Measurements from ENCODE around the gene MORF4L1. TPM values are rescaled to one million over a fixed set of nuclear protein-coding genes. Genes with fewer than 3 reads are reported as not detected.
"Not testable (repeated sequence)": the region's sequence is repeated elsewhere in the genome, so short reads cannot be mapped to it uniquely, and the experiment has no call there.

MORF4L1 gene
- total and polyA plus RNA-seq, 7 experiments from 2014 or later, result 246 to 405 (median 320) TPM

DNA sequence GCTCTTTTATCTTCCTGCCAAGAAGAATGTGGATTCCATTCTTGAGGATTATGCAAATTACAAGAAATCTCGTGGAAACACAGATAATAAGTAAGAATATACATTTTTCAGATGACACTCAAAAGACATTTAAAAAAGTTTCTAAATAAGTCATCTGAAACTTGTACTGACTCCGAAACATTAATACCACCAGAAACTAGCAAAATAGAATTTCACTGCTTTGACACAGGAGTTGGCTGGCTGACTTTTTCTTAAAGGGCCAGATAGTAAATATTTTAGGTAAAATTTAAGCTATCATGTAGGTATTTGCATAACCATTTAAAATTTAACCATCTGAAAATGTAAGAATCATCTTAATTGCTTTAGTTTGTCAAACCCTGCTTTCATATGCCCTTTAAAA is 20.8 kb downstream of the MORF4L1 start:
- Mint-ChIP-seq H3K27me3 (no peaks in the 10 kb centered on the region), H3K27ac (no peak overlapping the region), H3K4me3 (no peak overlapping the region), H3K36me3 (peaks cover 15 to 59% (median 29%) of the 10 kb centered on the region in 5 donors), H3K4me1 (peaks cover 0 to 11% (median 8%) of the 10 kb centered on the region in 7 donors), H3K9me3 (peaks cover 0 to 2% (median 0%) of the 10 kb centered on the region in 11 donors)
- Histone ChIP-seq H3K4me3 (ENCODE audit: low read length) (no peak overlapping the region), H3K4me1 (ENCODE audit: control insufficient read depth in 2 of 2, insufficient read depth in 2 of 2, low read length in 2 of 2) (no peaks in the 10 kb centered on the region), H3K9me3 (ENCODE audit: control insufficient read depth in 2 of 3, low read length in 3 of 3) (no peaks in the 10 kb centered on the region), H3K27ac (ENCODE audit: low read depth, low read length) (no peak overlapping the region), H3K36me3 (ENCODE audit: control insufficient read depth in 2 of 3, insufficient read depth in 3 of 3, low read length in 3 of 3) (peaks cover 33 to 88% (median 75%) of the 10 kb centered on the region in 3 experiments), H3K27me3 (ENCODE audit: control insufficient read depth in 2 of 2, insufficient read depth in 2 of 2, low read length in 2 of 2) (no peaks in the 10 kb centered on the region)
- ATAC-seq, result no peak
- CTCF ChIA-PET, result no interaction called here
- intact Hi-C loops (cut with micrococcal nuclease), result no loop called here
- DNase-seq, result no peak
- POLR2A ChIA-PET, result no interaction called here

DNA sequence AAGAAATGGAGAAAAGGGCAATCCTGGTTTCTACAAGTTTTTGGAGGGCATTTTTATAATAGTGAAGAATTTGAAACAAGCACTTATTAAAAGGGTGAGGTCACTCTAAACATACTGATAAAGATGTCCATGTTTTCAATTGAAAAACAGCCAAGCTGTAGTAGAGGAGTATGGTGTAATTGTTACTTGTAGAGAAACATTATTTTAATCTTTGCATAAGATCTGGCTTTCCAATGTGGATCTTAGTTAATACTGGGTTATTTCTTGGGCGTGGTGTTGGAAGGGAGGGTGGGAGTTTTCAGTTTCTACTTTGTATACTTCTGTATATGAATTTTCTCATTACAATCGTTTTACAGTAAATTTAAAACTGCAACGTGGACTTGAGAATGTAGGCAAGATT is 22.8 kb downstream of the MORF4L1 start:
- Histone ChIP-seq H3K9me3 (ENCODE audit: control insufficient read depth in 2 of 3, low read length in 3 of 3) (no peaks in the 10 kb centered on the region), H3K4me1 (ENCODE audit: control insufficient read depth in 2 of 2, insufficient read depth in 2 of 2, low read length in 2 of 2) (no peaks in the 10 kb centered on the region), H3K27me3 (ENCODE audit: control insufficient read depth in 2 of 2, insufficient read depth in 2 of 2, low read length in 2 of 2) (no peaks in the 10 kb centered on the region), H3K27ac (ENCODE audit: low read depth, low read length) (no peak overlapping the region), H3K36me3 (ENCODE audit: control insufficient read depth in 2 of 3, insufficient read depth in 3 of 3, low read length in 3 of 3) (peaks cover 33 to 95% (median 74%) of the 10 kb centered on the region in 3 experiments), H3K4me3 (ENCODE audit: low read length) (no peak overlapping the region)
- no peak for ATAC-seq
- no peaks in the 10 kb centered on the region for H3K27me3 Mint-ChIP-seq
- H3K36me3 Mint-ChIP-seq, result peaks cover 15 to 65% (median 38%) of the 10 kb centered on the region in 5 donors
- DNase-seq, result no peak
- H3K9me3 Mint-ChIP-seq, result peaks cover 0 to 2% (median 0%) of the 10 kb centered on the region in 11 donors
- peak overlapping the region in 1 of 9 donors; percentile 57 for H3K27ac Mint-ChIP-seq
- CTCF ChIA-PET, result interaction anchor here (1.0 kb wide), 1 partner anchor 13 kb away, joined by 3 read pairs; no protein-coding TSS in a partner anchor
- H3K4me1 Mint-ChIP-seq, result peaks cover 0 to 13% (median 8%) of the 10 kb centered on the region in 7 donors
- intact Hi-C loops (cut with micrococcal nuclease), result no loop called here
- POLR2A ChIA-PET, result interaction anchor here (0.6 kb wide), 1 partner anchor 983 kb away, joined by 4 read pairs; no protein-coding TSS in a partner anchor
- H3K4me3 Mint-ChIP-seq, result no peak overlapping the region

DNA sequence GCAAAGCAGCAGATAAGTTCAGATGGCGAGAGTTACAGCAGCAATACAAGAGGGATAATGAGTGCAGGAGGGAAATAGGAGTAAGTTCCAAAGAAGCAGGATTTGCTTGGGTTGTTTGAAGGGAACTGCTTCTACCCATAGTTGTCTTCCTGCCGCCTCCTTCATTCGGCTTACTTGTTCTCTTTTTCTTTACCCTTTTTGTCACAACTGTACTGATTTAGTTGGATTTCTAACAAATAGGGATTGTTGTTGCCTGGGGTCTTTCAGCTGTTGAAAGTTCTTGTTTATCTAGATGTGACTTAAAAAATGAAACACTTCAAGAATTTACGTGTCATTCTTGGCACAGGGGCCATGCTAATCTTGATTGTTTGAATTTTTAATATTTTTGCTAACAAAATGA is 25.9 kb downstream of the MORF4L1 start:
- peaks cover 25 to 95% (median 61%) of the 10 kb centered on the region in 3 experiments for H3K36me3 ChIP-seq (ENCODE audit: control insufficient read depth in 2 of 3, insufficient read depth in 3 of 3, low read length in 3 of 3)
- intact Hi-C loops (cut with micrococcal nuclease), result no loop called here
- DNase-seq (no peak), ATAC-seq (no peak)
- H3K27me3 ChIP-seq (ENCODE audit: control insufficient read depth in 2 of 2, insufficient read depth in 2 of 2, low read length in 2 of 2), result no peaks in the 10 kb centered on the region
- no peaks in the 10 kb centered on the region for H3K9me3 ChIP-seq (ENCODE audit: control insufficient read depth in 2 of 3, low read length in 3 of 3)
- Mint-ChIP-seq H3K4me1 (peaks cover 6 to 16% (median 8%) of the 10 kb centered on the region in 7 donors), H3K36me3 (peaks cover 8 to 57% (median 34%) of the 10 kb centered on the region in 5 donors), H3K9me3 (no peaks in the 10 kb centered on the region), H3K27me3 (no peaks in the 10 kb centered on the region), H3K27ac (peak overlapping the region in 2 of 9 donors; percentile 26 to 43), H3K4me3 (no peak overlapping the region)
- no peak overlapping the region for H3K27ac ChIP-seq (ENCODE audit: low read depth, low read length)
- CTCF ChIA-PET, result no interaction called here
- H3K4me1 ChIP-seq (ENCODE audit: control insufficient read depth in 2 of 2, insufficient read depth in 2 of 2, low read length in 2 of 2), result no peaks in the 10 kb centered on the region
- POLR2A ChIA-PET, result no interaction called here
- no peak overlapping the region for H3K4me3 ChIP-seq (ENCODE audit: low read length)

DNA sequence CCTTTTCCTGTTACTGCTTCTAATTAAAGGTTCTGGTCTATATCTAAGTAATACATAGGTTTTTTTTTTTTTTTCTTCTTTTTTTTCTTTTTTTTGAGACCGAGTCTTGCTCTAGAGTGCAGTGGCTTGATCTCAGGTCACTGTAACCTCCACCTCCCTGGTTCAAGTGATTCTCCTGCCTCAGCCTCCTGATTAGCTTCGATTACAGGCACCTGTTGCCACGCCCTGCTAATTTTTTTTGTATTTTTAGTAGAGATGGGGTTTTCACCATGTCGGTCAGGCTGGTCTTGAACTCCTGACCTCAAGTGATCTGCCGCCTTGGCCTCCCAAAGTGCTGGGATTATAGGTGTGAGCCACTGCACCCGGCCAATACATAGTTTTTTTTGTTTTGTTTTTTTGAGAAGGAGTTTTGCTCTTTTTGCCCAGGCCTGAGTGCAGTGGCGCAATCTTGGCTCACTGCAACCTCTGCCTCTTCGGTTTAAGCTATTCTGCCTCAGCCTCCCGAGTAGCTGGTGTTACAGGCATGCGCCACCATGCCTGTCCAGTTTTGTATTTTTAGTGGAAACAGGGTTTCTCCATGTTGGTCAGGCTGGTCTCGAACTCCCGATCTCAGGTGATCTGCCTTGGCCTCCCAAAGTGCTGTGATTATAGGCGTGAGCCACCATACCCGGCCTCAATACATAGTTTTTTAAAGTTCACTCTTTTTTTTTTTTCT is 28.3 kb downstream of the MORF4L1 start:
- not testable (repeated sequence) for H3K27me3 Mint-ChIP-seq, H3K4me3 Mint-ChIP-seq

DNA sequence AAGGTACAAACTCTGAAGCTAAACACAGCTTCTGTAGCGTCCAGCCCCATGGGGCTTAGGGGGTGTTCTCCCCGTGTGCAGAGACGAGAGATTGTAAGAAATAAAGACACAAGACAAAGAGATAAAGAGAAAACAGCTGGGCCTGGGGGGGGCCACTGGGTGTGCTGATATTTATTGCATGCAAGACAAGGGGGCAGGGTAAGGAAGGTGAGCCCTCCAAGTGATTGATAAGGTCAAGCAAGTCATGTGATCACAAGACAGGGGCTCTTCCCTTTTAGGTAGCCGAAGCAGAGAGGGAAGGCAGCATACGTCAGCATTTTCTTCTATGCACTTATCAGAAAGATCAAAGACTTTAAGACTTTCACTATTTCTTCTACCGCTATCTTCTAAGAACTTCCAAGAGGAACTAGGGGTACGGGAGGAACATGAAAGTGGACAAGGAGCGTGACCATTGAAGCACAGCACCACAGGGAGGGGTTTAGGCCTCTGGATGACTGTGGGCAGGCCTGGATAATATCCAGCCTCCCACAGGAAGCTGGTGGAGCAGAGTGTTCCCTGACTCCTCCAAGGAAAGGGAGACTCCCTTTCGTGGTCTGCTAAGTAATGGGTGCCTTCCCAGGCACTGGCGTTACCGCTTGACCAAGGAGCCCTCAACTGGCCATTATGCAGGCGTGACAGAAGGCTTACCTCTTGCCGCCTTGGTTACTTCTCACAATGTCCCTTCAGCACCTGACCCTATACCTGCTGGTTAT is 29.8 kb downstream of the MORF4L1 start:
- H3K27me3 Mint-ChIP-seq; H3K9me3 ChIP-seq (ENCODE audit: control insufficient read depth in 2 of 3, low read length in 3 of 3); H3K27ac ChIP-seq (ENCODE audit: low read depth, low read length); ATAC-seq; H3K27me3 ChIP-seq (ENCODE audit: control insufficient read depth in 2 of 2, insufficient read depth in 2 of 2, low read length in 2 of 2); H3K4me3 Mint-ChIP-seq; intact Hi-C loops (cut with micrococcal nuclease); CTCF ChIA-PET; DNase-seq; H3K4me3 ChIP-seq (ENCODE audit: low read length); H3K4me1 ChIP-seq (ENCODE audit: control insufficient read depth in 2 of 2, insufficient read depth in 2 of 2, low read length in 2 of 2); POLR2A ChIA-PET; H3K9me3 Mint-ChIP-seq: not testable (repeated sequence)
- H3K36me3 Mint-ChIP-seq, result peaks cover 11 to 57% (median 34%) of the 10 kb centered on the region in 5 donors
- peaks cover 23 to 89% (median 49%) of the 10 kb centered on the region in 3 experiments for H3K36me3 ChIP-seq (ENCODE audit: control insufficient read depth in 2 of 3, insufficient read depth in 3 of 3, low read length in 3 of 3)
- peak overlapping the region in 4 of 9 donors; percentile 10 to 71 (median 30) for H3K27ac Mint-ChIP-seq
- H3K4me1 Mint-ChIP-seq, result peaks cover 3 to 18% (median 12%) of the 10 kb centered on the region in 7 donors

More for the DNA sequence above, 28.3 kb downstream of the MORF4L1 start:
- ATAC-seq; H3K27ac ChIP-seq (ENCODE audit: low read depth, low read length); intact Hi-C loops (cut with micrococcal nuclease); H3K4me1 ChIP-seq (ENCODE audit: control insufficient read depth in 2 of 2, insufficient read depth in 2 of 2, low read length in 2 of 2); DNase-seq; H3K9me3 ChIP-seq (ENCODE audit: control insufficient read depth in 2 of 3, low read length in 3 of 3); H3K4me3 ChIP-seq (ENCODE audit: low read length); H3K27me3 ChIP-seq (ENCODE audit: control insufficient read depth in 2 of 2, insufficient read depth in 2 of 2, low read length in 2 of 2); H3K9me3 Mint-ChIP-seq: not testable (repeated sequence)
- Mint-ChIP-seq H3K4me1 (peaks cover 3 to 17% (median 8%) of the 10 kb centered on the region in 7 donors), H3K27ac (peak overlapping the region in 2 of 9 donors; percentile 25 to 40), H3K36me3 (peaks cover 4 to 53% (median 27%) of the 10 kb centered on the region in 5 donors)
- peaks cover 14 to 85% (median 51%) of the 10 kb centered on the region in 3 experiments for H3K36me3 ChIP-seq (ENCODE audit: control insufficient read depth in 2 of 3, insufficient read depth in 3 of 3, low read length in 3 of 3)
- ChIA-PET CTCF (interaction anchor here (0.6 kb wide), 1 partner anchor 22 kb away, joined by 3 read pairs; no protein-coding TSS in a partner anchor), POLR2A (interaction anchor here (0.6 kb wide), 1 partner anchor 72 kb away, joined by 3 read pairs; no protein-coding TSS in a partner anchor)

DNA sequence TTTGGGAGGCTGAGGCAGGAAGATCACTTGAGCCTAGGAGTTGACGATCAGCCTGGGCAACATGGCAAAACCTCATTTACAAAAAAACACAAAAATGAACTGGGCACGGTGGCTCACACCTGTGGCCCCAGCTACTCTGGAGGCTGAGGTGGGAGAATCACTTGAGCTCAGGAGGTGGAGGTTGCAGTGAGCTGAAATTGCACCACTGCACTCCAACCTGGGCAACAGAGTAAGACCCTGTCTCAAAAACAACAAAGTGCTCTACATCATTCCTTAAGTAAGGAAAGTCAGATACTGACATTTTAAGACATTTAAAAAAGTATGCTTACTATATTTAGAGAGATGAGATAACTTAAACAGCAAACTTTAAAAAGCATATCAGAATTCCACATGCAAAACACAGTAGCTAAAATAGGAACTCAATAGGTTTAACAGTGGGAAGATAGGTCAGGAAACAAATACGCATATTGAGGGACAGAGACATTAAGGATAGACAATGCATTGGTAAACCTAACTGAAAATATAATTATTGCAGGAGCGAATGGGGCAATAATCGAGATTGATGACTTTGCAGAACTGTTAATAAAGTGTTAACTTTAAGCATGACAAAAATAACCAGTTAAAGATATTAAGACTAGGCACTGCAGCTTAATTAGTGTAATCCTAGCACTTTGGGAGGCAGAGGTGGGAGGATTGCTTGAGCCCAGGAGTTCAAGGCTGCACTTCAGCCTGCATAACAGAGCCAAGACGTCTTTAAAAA is 32.1 kb downstream of the MORF4L1 start:
- H3K4me3 ChIP-seq (ENCODE audit: low read length), result no peak overlapping the region
- H3K4me1 ChIP-seq (ENCODE audit: control insufficient read depth in 2 of 2, insufficient read depth in 2 of 2, low read length in 2 of 2), result no peaks in the 10 kb centered on the region
- H3K9me3 ChIP-seq (ENCODE audit: control insufficient read depth in 2 of 3, low read length in 3 of 3), result no peaks in the 10 kb centered on the region
- no peak overlapping the region for H3K27ac ChIP-seq (ENCODE audit: low read depth, low read length)
- intact Hi-C loops (cut with micrococcal nuclease), result loop anchor here in 1 of 2 donors (5.0 kb wide), 1 partner anchor 32 kb away; the partner anchor contains the start of gene MORF4L1
- Mint-ChIP-seq H3K4me3 (peak overlapping the region in 1 of 10 donors; percentile 27), H3K27me3 (no peaks in the 10 kb centered on the region), H3K9me3 (peaks cover 0 to 1% (median 0%) of the 10 kb centered on the region in 11 donors), H3K27ac (peak overlapping the region in 3 of 9 donors; percentile 12 to 86 (median 59)), H3K4me1 (peaks cover 6 to 26% (median 20%) of the 10 kb centered on the region in 7 donors), H3K36me3 (peaks cover 13 to 53% (median 38%) of the 10 kb centered on the region in 5 donors)
- ChIA-PET POLR2A (no interaction called here), CTCF (no interaction called here)
- ATAC-seq (no peak), DNase-seq (no peak)
- H3K36me3 ChIP-seq (ENCODE audit: control insufficient read depth in 2 of 3, insufficient read depth in 3 of 3, low read length in 3 of 3), result peaks cover 19 to 74% (median 39%) of the 10 kb centered on the region in 3 experiments
- H3K27me3 ChIP-seq (ENCODE audit: control insufficient read depth in 2 of 2, insufficient read depth in 2 of 2, low read length in 2 of 2), result no peaks in the 10 kb centered on the region

All from naive thymus-derived CD4-positive, alpha-beta T cell (primary cell).